Activated CD8-positive, alpha-beta memory T cell treated with anti-CD3 and anti-CD28 coated beads, Interleukin-2, amount 50 U/mL, for 4 hours (primary cell): ENCODE results near the gene ZNF576.
A peak's percentile ranks its signal among the peaks of the same experiment; 100 is the strongest.
"Not testable (repeated sequence)": the region's sequence is repeated elsewhere in the genome, so short reads cannot be mapped to it uniquely, and the experiment has no call there.

ENCODE experiments used
- DNase-seq: peaks from one replicate; pipeline ENCODE4 v3.0.0-alpha.2; 2020

ZNF576 gene, protein sequence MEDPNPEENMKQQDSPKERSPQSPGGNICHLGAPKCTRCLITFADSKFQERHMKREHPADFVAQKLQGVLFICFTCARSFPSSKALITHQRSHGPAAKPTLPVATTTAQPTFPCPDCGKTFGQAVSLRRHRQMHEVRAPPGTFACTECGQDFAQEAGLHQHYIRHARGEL

DNA sequence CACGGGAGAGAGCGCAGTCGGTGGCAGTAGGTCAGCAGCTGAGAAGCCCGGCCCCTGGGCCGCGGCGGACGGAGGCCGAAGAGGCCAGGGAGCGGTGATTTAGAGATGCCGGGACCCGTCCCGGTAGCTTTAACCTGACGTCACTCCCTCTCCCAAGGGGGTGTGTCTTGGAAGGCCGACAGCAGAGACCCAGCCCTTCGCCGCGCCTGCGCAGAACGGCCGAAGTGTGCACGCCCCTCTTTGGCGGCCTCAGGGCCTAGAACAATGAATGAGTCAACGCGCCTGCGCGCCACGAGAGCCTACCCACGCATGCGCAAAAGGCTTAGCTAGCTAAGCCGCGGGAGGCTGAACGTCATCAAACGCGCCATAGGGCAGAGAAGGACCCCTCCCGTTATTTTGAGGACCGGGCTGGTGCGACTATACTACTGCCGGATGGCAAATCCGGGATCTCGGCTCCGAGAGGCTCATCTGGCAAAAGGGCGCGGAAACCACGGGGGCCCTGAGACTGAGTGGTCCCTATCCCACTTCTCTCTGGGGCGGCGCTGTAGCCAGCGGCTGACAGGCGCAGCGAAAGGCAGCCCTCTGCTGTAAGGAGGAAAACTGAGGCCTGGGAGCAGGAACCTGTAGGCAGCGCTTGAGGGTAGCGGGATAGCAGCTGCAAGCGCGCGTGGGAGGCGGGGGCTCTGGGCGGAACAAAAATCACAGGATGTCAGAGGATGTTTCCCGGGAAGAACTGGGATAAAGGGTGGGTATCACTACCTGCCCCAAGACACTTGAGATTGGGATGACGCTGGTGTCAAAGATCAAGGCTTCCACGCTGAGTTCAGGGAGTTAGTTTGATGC, at the start of gene ZNF576, which contains the start of gene IRGQ:
Gene ZNF576 (plus strand): TSS at position 597 of the 843 bp plus-strand sequence. CDS start 514 bp downstream, outside the sequence.
Gene IRGQ (minus strand): TSS at position 136 of the 843 bp plus-strand sequence. CDS start 796 bp downstream, outside the sequence.
- DNase-seq = peak; percentile 100

DNA sequence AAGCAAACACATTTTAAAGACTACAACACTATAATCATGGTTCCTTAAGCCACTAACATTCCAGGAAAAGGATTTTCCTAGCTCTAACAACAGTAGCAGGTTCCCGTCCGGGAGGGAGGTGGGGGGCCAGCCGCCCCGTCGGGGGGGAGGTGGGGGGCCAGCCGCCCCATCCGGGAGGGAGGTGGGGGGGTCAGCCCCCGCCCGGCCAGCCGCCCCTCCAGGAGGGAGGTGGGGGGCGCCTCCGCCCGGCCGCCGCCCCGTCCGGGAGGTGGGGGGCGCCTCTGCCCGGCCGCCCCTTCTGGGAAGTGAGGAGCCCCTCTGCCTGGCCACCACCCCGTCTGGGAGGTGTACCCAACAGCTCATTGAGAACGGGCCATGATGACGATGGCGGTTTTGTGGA, 48.5 kb upstream of the ZNF576 start:
- DNase-seq = not testable (repeated sequence)

DNA sequence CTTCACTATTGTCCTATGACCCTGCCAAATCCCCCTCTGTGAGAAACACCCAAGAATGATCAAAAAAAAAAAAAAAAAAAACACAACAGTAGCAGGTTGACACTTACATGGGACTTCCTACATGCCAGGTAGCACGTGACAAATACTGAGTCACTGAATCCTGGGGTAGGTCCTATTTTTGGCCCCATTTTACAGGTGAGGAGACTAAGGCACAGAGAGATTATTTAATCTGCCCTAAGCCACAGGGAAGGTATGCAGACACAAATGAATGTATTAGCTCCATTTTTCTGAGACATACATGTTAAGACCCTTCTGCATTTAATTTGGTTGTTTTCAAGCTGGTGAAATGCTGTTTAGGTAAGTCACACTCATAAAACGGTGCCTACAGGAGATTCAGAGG, 47.7 kb upstream of the ZNF576 start:
- DNase-seq = no peak

DNA sequence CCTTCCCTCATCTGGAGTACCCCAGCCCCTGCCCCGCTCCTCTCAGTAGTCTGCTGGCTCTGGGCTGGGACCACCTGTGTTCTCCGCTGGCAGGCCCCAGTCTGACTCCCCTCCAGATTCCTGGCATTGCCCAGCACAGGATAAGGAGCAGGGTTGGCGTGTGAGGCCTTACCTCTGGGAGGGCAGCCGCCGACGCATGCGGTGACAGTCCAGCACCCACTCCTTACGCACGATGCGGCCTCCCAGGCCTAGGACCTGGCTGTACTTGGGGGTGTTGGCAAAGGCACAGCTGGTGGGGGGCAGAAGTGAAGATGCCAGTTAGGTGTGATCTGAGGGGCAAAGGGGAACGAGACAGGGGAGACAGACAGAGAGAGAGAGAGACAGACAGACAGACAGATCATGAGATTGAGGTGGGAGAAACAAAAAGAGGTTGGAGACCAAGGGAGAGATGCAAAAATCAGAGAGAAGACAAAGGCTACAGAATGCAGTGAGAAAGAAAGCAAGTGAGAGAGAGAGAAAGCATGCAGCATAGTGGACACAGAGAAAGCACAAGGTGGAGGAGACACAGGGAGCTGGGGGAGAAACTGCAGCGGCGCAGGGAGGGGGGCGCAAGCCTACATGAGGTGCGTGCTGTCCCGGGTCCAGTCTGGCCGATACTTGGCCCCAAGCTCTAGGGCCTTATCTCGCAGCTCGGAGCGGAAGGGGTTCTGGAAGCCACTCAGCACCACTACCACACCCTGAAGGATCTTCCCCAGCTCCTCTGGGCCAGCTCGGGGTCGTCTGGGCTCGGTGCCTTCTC, 44.8 kb upstream of the ZNF576 start:
- DNase-seq = no peak

DNA sequence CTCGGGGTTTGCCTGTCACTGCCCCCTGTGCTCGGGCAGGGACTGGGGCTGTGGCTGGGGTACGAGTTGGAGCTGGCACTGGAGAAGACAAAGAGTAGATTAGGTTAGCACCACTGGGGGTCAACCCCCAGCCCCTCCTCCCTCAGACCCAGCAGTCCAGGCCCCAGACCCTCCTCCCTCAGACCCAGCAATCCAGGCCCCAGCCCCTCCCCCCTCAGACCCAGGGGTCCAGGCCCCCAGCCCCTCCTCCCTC, 44.3 kb upstream of the ZNF576 start:
- no peak for DNase-seq

DNA sequence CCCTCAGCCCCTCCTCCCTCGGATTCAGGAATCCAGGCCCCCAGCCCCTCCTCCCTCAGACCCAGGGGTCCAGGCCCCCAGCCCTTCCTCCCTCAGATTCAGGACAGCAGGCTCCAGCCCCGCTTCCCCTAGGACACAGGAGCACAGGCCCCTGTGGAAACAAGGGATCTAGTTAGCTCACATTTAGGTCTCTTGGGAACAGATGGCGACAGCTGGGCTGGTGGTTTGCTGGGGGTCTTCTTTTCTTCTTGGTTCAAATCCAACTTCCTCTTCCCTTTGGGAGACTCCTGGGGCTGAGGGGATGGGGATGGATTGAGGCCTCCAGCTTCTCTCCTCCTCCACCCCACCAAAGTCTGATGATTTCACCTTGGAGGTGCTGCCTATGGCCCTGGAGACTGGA, 43.8 kb upstream of the ZNF576 start:
- DNase-seq = no peak

DNA sequence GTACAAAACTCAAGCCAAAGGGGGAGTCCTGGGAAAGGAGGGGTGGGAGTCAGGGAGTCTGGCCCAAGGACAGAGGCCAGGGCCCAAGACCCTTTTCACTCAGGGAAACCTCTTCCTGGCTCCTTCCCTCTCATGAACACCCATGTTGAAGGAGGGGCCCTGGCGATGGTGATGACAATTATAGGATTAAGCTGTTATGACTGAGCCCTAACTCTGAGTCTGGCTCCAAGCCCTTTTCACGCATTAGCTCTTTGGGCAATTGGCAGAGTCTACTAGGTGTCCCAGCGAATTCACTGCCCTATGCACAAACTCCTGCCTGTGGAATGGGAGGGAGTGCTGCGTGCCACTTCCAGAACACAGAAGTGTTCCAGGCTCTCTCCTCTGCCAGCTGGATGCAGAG, 42.7 kb upstream of the ZNF576 start:
- no peak for DNase-seq

DNA sequence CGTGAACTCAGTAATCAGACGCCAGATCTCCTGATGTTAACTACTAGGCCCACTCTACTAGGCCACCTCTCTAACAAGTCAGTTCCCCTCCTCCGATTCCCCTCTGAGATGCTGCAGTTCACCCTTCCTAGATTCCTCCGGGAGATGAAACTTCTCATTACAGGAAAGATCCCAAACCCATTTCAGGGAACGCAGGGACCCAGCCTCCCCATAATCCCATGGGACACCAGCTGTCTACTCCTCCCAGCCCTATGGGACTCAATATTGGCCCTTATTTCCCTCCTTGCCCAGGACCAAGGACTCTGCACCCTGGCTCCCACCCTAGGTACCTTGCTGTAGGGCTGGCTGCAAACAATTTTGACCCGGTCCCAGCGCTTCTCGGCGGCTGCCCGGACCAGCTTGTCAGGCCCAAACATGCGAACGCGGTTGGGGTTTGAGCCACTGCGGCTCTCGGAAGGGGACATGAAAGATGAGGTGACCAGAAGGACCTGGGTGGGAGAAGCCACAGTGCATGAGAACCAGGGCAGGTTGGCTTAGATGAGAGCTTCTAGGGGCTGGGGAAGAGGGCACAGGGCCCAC, 42.0 kb upstream of the ZNF576 start:
- DNase-seq = no peak

DNA sequence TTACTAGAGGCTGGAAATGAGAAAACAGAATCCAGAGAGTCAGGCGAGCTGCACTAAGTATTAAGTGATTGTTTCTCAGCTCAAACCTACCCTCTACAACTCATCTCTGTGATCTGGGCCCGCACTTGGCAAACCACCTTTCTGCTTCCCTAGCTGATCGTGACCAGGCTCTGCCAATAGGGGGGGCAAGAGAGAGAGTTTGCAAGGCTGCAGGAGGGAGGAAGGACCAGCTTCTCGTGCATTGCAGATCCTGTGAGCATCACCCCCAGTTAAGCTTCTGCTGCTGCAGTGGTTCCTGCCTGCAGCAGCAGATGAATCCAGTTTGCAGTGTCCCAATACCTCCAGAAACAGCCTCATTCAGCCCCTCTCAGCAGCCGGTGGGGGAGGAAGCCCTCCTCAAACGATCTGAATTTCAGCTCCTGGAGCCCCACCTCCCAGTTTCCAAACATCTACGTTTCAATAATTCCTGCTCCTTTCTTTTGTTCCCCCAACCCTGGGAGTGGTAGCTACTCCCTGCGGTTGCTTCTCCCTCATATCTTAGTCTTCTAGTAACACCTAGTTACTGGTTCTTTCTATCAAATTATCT, 41.1 kb upstream of the ZNF576 start:
- DNase-seq = peak; percentile 85

DNA sequence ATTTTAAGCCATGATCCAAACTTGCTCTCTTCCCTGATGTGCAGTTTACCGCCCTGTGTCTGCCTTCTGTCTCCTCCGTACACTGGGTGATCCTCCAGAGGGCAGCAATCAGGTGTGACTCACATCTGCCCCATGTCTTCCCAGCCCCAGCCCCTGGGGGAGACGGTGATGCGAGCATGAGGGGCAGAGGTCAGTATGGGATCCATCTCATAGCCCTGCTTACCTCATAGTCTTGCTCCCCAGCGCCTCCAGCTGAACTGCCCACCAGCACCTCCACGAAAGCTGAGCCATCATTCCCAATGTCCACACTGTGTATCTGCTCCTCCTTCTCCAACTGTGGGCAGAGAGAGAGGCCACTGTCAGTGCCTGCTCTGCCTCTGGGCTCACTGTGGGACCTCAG, 35.7 kb upstream of the ZNF576 start:
- DNase-seq = no peak

DNA sequence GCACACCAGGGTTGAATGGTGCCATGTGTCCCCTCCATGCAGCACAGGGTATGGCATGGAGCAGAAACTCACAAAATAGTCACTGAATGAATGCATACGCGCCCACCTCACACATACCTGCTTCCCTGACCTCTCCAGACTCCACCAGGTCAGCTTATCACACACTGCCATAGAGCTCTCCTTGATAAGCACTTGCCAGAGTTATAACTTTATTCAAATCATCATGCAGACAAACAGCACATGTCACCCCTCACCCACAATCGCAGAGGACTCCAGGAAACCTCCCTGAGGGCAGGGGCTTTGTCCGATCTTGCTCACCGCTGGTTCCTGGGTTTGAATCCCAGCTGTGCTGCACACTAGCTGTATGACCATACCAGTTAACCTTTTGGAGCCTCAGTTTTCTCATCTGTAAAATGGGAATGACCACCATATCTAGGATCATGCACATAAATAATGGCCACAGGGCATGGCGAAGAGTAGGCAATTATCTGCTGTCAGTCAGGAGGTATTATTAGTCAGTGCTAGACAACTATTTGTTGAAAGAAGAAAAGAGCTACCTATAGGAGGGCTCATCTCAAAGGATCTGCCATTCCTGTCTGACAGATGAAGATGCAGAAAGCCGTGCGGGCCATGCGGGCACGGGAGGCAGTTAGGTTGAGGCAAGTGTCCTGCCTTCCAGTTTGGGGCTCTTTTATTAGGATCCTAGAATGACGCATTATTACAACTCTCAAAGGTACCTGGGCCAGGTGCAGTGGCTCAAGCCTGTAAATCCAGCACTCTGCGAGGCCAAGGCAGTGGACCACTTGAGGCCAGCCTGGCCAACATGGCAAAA, 35.0 kb upstream of the ZNF576 start:
- no peak for DNase-seq

DNA sequence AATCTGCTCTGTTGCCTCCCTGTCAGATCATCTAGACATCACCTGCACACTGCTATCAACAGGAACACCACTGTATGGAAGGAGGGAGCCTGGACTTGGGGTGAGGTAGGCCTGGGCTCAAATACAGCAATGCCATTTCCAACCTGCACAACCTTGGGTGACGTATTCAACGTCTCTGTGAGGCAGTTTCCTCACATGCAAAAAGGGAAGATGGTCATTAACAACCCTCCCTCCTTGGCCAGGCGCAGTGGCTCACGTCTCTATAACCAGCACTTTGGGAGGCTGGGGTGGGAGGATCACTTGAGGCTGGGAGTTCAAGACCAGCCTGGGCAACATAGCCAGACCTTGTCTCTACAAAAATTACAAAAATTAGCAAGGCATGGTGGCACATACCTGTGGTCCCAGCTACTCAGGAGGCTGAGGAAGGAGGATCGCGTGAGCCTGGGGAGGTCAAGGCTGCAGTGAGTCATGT, 34.1 kb upstream of the ZNF576 start:
- DNase-seq = no peak

DNA sequence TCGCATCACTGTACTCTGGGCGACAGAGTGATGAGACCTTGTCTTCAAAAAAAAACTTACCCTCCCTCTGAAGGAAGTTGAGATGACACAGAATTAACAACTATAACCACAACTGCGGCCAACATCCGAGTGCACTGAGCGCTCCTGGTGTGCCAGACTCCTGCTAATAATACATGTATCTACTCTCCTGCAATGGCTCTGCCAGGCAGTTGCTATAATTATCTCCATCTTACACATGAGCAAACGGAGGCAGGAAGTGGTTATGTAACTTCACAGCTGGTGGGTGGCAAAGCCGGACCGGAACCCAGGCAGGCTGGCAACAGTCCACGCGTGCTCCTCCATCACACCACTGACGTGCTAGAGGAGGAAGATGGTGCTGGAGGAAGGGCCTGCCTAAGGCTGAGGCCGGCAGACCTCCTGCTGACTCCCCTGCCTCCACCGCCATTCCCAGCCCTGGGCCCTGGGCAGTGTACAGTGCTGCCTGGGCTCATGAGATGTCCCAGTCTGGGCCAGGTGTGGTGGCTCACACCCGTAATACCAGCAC, 33.6 kb upstream of the ZNF576 start:
- DNase-seq = peak; percentile 70

DNA sequence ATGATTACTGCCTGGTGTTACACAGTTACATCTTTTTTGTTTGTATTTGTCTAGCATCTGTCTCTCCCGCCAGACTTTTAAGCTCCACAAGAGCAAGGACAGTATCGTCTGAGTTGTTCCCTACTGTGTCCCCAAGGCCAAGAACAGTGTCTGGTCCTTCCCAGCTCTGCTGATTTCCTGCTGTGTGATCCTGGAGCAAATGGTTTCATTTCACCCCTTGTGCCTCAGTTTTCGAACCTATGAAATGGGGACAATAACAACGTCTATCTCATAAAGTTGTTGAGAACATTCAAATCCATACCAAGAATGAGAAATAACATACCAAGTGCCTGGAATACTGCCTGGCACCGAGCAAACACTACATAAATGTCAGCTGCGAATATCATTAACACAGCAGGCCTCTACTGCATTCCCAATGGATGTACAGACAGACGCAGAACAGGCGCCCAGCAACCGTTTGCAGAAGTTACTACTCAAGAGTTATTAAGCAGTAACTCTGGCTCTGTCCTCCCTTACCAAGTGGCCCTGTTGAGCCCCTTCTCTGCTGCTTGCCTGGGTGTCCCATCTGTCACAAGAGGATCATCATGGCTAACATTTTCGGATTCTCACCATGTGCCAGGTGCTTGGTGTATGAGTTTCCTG, 32.5 kb upstream of the ZNF576 start:
- no peak for DNase-seq

DNA sequence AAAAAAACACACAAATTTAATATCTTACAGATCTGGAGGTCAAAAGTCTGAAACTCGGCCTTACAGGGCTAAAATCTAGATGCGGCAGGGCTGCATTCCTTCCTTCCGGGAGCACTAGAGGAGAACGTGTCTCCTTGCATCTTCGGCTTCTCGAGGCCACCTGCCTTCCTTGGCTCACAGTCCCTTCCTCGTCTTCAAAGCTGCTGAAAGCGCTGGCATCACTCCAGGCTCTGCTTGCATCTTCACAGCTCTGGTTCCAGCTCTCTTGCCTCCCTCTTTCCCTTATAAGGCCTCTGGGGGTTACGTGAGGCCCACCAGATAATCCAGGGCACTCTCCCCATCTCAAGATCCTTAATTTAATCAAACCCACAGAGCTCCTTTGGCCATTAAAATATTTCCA, 31.6 kb upstream of the ZNF576 start:
- no peak for DNase-seq

DNA sequence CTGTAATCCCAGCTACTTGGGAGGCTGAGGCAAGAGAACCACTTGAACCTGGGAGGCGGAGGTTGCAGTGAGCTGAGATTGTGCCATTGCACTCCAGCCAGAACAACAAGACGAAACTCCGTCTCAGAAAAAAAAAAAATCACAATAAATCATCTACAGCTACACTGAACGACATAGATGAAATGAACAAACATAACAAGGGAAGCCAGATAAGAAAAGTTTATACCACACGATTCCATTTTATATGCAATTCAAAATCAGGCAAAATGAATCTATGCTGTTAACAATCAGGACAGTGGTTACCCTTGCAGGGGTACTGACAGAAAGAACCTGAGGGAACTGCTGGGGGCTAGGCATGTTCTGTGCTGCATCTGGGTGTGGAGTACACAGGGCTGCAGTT, 26.7 kb upstream of the ZNF576 start:
- DNase-seq = no peak

DNA sequence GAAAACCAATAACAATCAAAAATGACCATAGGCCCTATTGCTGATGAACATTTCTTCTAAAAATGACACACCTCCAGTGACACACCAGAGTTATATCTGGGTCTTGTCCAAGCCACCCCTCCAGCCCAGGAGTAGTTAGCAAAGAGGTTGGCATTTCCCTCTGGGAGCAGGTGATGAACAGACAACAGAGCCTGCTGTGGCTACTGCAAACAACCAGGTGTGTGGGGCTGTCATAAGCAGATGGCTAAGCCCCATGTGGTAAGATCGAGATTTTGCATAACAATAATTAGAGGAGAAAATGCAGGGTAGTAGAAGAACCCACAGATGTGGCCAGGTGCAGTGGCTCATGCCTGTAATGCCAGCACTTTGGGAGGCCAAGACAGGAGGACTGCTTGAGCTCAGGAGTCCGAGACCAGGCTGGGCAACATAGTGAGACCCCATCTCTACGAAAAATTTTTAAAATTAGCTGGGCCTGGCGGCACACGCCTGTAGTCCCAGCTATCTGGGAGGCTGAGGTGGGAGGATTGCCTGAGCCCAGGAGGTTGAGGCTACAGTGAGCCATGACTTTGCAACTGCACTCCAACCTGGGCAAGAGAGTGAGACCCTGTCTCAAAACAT, 26.1 kb upstream of the ZNF576 start:
- DNase-seq = no peak

DNA sequence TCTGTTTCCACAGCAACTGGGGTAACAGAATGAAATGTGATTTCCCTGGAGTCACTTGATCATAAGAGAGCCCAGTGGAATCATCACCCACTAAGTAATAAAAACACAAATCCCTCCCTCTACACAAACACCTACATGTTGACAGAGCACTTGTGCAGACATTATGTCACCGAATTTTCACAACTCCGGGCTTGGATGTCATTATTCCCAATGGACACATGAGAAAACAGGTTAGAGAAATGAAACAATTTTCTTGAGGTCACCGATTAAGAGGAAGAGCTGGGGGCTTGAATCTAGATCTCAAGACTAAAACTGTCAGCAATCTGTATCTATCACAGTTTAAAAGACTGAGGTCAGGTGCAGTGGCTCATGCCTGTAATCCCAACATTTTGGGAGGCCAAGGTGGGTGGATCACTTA, 24.2 kb upstream of the ZNF576 start:
- no peak for DNase-seq

DNA sequence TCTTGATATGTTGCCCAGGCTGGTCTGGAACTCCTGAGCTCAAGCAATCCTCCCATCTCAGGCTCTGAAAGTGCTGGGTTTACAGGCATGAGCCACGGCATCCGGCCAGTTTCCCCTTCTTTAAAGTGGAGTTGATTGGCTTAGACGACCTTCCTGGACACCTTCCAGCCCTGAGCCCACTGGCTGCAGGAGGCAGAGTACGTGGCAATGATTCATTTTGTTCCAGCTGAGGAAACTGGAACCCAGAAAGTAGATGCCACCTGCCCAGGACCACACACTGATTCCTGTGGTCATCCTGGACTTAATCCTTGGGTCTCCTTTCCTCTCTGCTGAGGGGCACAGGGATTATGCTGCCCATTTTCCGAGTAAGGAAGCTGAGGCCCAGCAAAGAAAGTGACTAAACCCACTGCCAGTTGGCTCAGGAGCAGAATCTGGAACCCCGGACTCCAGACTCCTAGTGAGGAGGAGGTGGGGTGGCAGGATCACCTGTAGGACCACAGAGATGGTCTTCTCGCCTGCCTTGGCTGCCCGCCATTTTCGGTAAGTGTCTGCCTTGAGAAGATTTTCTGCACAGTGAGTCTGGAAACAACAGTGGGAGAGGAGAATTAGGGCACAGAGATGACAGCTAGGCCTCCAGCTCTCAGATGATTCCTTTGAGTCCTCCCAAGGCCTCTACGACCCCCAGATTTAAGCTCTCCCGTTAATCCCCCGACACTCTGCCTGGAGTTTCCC, 21.8 kb upstream of the ZNF576 start:
- no peak for DNase-seq
